GM12873 (cell line): ENCODE data around the gene ACLY.

Source experiments
- TF ChIP-seq, protein P1 (sequence below): IDR thresholded peaks from 2 replicates; pipeline ENCODE4 v1.5.1; 2012; ENCODE audit warnings: low read depth, mild to moderate bottlenecking, moderate library complexity, low read length, control low read depth; ENCODE audit not compliant: insufficient read depth; ENCODE audit errors: missing control alignments

The ACLY gene

DNA sequence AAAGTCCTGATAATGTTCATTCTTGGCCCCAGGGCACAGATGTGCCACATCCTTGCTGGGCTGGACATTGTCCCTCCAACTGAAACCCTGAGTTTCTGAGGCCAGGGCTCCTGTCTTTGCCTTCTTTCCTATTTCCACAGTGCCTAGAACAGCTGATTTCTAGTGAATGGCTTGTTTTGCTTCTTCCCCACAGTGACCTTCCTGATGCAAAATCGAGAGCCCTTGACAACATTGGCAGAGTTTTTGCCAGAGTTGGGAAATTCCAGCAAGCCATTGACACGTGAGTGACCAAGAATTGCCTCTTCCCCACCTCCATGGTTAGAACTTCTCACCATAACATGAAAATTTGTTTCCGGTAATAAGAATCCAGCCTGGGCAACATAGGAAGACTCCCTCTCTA, 26.2 kb upstream of the ACLY start:
- TF ChIP-seq, protein P1, sequence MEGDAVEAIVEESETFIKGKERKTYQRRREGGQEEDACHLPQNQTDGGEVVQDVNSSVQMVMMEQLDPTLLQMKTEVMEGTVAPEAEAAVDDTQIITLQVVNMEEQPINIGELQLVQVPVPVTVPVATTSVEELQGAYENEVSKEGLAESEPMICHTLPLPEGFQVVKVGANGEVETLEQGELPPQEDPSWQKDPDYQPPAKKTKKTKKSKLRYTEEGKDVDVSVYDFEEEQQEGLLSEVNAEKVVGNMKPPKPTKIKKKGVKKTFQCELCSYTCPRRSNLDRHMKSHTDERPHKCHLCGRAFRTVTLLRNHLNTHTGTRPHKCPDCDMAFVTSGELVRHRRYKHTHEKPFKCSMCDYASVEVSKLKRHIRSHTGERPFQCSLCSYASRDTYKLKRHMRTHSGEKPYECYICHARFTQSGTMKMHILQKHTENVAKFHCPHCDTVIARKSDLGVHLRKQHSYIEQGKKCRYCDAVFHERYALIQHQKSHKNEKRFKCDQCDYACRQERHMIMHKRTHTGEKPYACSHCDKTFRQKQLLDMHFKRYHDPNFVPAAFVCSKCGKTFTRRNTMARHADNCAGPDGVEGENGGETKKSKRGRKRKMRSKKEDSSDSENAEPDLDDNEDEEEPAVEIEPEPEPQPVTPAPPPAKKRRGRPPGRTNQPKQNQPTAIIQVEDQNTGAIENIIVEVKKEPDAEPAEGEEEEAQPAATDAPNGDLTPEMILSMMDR: no peak

GRCh38 chr17:41943492-41943891, 24.7 kb upstream of the ACLY start:
- TF ChIP-seq, protein P1: no peak

- TF ChIP-seq, protein P1: no peak
These were observed 24.0 kb upstream of the ACLY start for GRCh38 chr17:41942626-41943373.

- TF ChIP-seq, protein P1: no peak
These were observed 22.4 kb upstream of the ACLY start for GRCh38 chr17:41941168-41941567.

DNA sequence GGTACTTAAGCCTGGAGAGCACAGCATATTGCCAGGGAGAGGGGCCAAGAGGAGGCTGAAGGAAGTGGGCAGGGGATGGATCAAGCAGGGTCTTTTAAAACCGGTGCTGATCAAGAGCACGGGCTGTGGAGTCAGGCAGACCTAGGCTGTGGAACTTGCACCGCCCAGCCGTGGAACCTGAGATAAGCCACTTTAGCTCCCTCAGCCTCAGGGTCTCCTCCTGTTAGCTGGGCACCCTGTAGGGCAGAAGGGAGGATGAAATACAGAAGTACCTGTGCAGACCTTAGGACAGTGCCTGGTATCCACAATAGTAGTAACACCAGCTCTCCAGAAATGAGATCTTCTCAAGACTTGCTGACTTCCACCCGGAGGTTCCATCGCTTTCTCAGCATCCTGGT, 20.9 kb upstream of the ACLY start:
- TF ChIP-seq, protein P1: no peak

DNA sequence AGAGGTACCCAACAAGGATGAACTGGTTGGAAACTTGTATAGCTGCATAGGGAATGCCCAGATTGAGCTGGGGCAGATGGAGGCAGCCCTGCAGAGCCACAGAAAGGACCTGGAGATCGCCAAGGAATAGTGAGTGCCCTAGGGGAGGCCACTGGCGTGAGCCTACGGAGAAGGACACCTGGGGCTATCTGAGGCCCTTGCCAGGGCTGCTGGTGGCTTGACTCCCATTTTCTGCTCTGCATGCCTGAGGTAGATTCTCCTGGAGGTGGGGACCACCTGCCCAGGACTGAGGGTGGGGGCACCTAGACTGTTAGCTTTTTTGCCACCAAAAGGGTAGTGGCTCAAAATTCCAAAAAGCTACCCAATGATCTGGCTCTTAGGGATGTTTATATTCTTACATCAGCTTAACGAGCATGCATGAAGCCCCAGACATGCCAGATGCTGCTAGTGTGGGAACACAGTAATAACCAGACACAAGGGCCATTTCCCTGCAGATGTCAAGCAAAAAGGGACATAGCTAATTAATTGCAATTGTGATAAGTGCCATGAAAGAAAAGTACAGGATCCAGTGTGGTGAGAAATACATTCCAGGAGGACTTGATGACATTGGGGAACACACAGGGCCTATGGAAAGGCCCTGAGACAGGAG, 20.4 kb upstream of the ACLY start:
- TF ChIP-seq, protein P1: no peak
